GM12878 (cell line): ENCODE results near the gene PDGFA. TPM values are rescaled to one million over a fixed set of nuclear protein-coding genes. Genes with fewer than 3 reads are reported as not detected.

Source experiments
- ATAC-seq: fragments of 200-7000 bp; cut with Tn5 transposase; 3 replicates; pipeline ENCODE4 v1.9.1; 2020; ENCODE audit warnings: mild to moderate bottlenecking, moderate library complexity
- BruUV-seq: library from RNA; stranded (reverse); fragments of 400-500 nt; replicated peaks from 2 replicates; lab custom pipeline; 2021; lab: Mats Ljungman, UMichigan
- CTCF ChIA-PET: fragments of 300-600 bp; sonication (Branson Sonifier 250); formaldehyde crosslinking; extraction: SDS; loops from one replicate; lab custom pipeline; 2021; ENCODE audit warnings: inconsistent platforms; lab: Yijun Ruan, JAX
- POLR2A ChIA-PET: fragments of 350-600 bp; formaldehyde crosslinking; extraction: SDS; loops from one replicate; lab custom pipeline; 2021; ENCODE audit warnings: inconsistent platforms; lab: Charles Lee
- RAD21 ChIA-PET: fragments of 300-600 bp; sonication (Branson Sonifier 250); formaldehyde crosslinking; loops from one replicate; lab custom pipeline; 2023; ENCODE audit warnings: antibody characterized with exemption; ENCODE audit not compliant: unreplicated experiment; lab: Charles Lee
- SMC1A ChIA-PET: fragments of 300-600 bp; sonication (Branson Sonifier 250); formaldehyde crosslinking; loops from one replicate; lab custom pipeline; 2023; ENCODE audit not compliant: unreplicated experiment, uncharacterized antibody; lab: Charles Lee
- DNase-seq: peaks from one replicate; pipeline ENCODE4 v3.0.0-alpha.2; 2011; ENCODE audit warnings: low read depth, low spot score
- FAIRE-seq: peaks from 3 replicates; lab custom pipeline; 2011; peaks lifted over from hg19 to GRCh38; lab: Jason Lieb, UNC
- H2AFZ ChIP-seq: 2 replicates; pipeline ENCODE4 v1.6.0; 2011; ENCODE audit warnings: low read depth, low read length, control low read depth; ENCODE audit not compliant: control insufficient read depth
- H3K27ac ChIP-seq: 2 replicates; pipeline ENCODE4 v1.5.1; 2011; ENCODE audit warnings: control low read depth; ENCODE audit not compliant: control insufficient read depth, insufficient read depth
- H3K27me3 ChIP-seq, 2 experiments: replicated peaks in 1 of 2; 2 replicates each; pipeline versions ENCODE4 v1.6.0 to v1.6.1; 2011; ENCODE audit warnings: low read length in 1 of 2; ENCODE audit not compliant: control insufficient read depth in 2 of 2, insufficient read depth in 2 of 2
- H3K36me3 ChIP-seq, 2 experiments: 2 replicates each; pipeline ENCODE4 v1.5.1; 2011; ENCODE audit warnings: low read length in 1 of 2; ENCODE audit not compliant: control insufficient read depth in 2 of 2, insufficient read depth in 2 of 2
- H3K4me1 ChIP-seq: 2 replicates; pipeline ENCODE4 v1.6.1; 2011; ENCODE audit warnings: mild to moderate bottlenecking, low read length, moderate library complexity, mixed read lengths; ENCODE audit not compliant: control insufficient read depth, insufficient read depth
- H3K4me2 ChIP-seq: 2 replicates; pipeline ENCODE4 v1.6.0; 2011; ENCODE audit warnings: control low read depth; ENCODE audit not compliant: control insufficient read depth, insufficient read depth
- H3K4me3 ChIP-seq: fragments of 200-600 bp; sonication (generic); 2 replicates; pipeline ENCODE4 v1.5.1; 2016
- H3K79me2 ChIP-seq: 2 replicates; pipeline ENCODE4 v1.6.0; 2011; ENCODE audit warnings: low read length; ENCODE audit not compliant: control insufficient read depth, insufficient read depth
- H3K9ac ChIP-seq: 2 replicates; pipeline ENCODE4 v1.8.0; 2011; ENCODE audit warnings: low read length, control low read depth, mixed read lengths; ENCODE audit not compliant: control insufficient read depth, insufficient read depth
- H3K9me3 ChIP-seq: replicated peaks from 3 replicates; pipeline ENCODE4 v1.5.1; 2011; ENCODE audit warnings: mild to moderate bottlenecking, low read length; ENCODE audit not compliant: control insufficient read depth, insufficient read depth
- H4K20me1 ChIP-seq: 2 replicates; pipeline ENCODE4 v1.6.0; 2011; ENCODE audit not compliant: control insufficient read depth, insufficient read depth
- BCL3 ChIP-seq: IDR thresholded peaks from 2 replicates; pipeline ENCODE4 v1.6.1; 2011; ENCODE audit warnings: borderline replicate concordance, low read depth, mild to moderate bottlenecking, moderate library complexity, low read length; ENCODE audit not compliant: insufficient read depth, poor library complexity, severe bottlenecking
- EED ChIP-seq: sonication (generic); IDR thresholded peaks from 2 replicates; pipeline ENCODE4 v1.6.1; 2016; ENCODE audit warnings: antibody characterized with exemption, low read depth
- EZH2 ChIP-seq: IDR thresholded peaks from 2 replicates; pipeline ENCODE4 v1.6.1; 2012; ENCODE audit warnings: low read depth, mild to moderate bottlenecking, control low read depth, inconsistent platforms, low read length, borderline replicate concordance; ENCODE audit not compliant: control insufficient read depth
- GATAD2B ChIP-seq: fragments of 450-650 bp; conservative IDR thresholded peaks from 2 replicates; pipeline ENCODE4 v1.6.1; 2017; ENCODE audit warnings: low read depth, mild to moderate bottlenecking, moderate library complexity
- IRF4 ChIP-seq: IDR thresholded peaks from 2 replicates; pipeline ENCODE4 v1.6.1; 2011; ENCODE audit warnings: low read depth, low read length
- MTA3 ChIP-seq: IDR thresholded peaks from 2 replicates; pipeline ENCODE4 v1.6.1; 2012; ENCODE audit warnings: low read length, inconsistent platforms, borderline replicate concordance
- MXI1 ChIP-seq: fragments of 150-350 bp; IDR thresholded peaks from 2 replicates; pipeline ENCODE4 v1.6.1; 2011; ENCODE audit warnings: low read depth, mild to moderate bottlenecking, inconsistent platforms, low read length, improper control_type of control experiment
- NFYA ChIP-seq: IDR thresholded peaks from 2 replicates; pipeline ENCODE4 v1.6.1; 2011; ENCODE audit warnings: low read depth, mild to moderate bottlenecking, low read length, improper control_type of control experiment, borderline replicate concordance
- RUNX3 ChIP-seq: IDR thresholded peaks from 2 replicates; pipeline ENCODE4 v1.6.1; 2012; ENCODE audit warnings: low read length, inconsistent platforms
- SIX5 ChIP-seq: IDR thresholded peaks from 2 replicates; pipeline ENCODE4 v1.6.1; 2011; ENCODE audit warnings: mild to moderate bottlenecking, low read depth, low read length, moderate library complexity; ENCODE audit not compliant: severe bottlenecking
- SRF ChIP-seq, 2 experiments: IDR thresholded peaks; 2 replicates each; pipeline ENCODE4 v1.6.1; 2011; ENCODE audit warnings: low read depth in 2 of 2, low read length in 2 of 2, mild to moderate bottlenecking in 1 of 2, moderate library complexity in 1 of 2
- TAF1 ChIP-seq: IDR thresholded peaks from 2 replicates; pipeline ENCODE4 v1.6.1; 2011; ENCODE audit warnings: mild to moderate bottlenecking, low read depth, low read length, borderline replicate concordance
- ZBTB11 ChIP-seq: fragments of 450-650 bp; formaldehyde crosslinking; IDR thresholded peaks from 2 replicates; pipeline ENCODE4 v1.5.0; 2022; ENCODE audit warnings: mild to moderate bottlenecking, missing genetic modification characterization
- WGBS: methylation state at CpG from one replicate; pipeline ENCODE4 v1.1.6; 2016; ENCODE audit warnings: low lambda C conversion rate; ENCODE audit not compliant: insufficient replicate concordance, insufficient coverage; ENCODE audit errors: missing lambda C conversion rate; 5-methylcytosine and 5-hydroxymethylcytosine counted together
- in situ Hi-C: fragments of 300-500 bp; cut with MboI; formaldehyde crosslinking; loops from 9 replicates; pipeline ENCODE4 v1.14.3; 2018; ENCODE audit warnings: mixed read lengths
- intact Hi-C: fragments of 100-400 bp; cut with micrococcal nuclease; formaldehyde crosslinking; loops from one replicate; pipeline ENCODE4 v1.14.2; 2022; ENCODE audit not compliant: unreplicated experiment
- polyA plus RNA-seq, 11 experiments: library from polyadenylated mRNA; depleted of rRNA in 4 of 11; unstranded in 6 of 11; stranded (reverse) in 5 of 11; fragments of >200 nt; fragmentation: Nextera tagmentation in 4 of 11; fragmentation: Illumina TruSeq in 1 of 11; extraction: Ambion mirVana in 4 of 11; extraction: Trizol in 1 of 11; gene quantifications; 1 replicate in 1 of 11; 2 replicates in 10 of 11; pipeline versions ENCODE4 v1.2.1 to v1.2.3, GENCODE V29; 2011 to 2016; ENCODE audit warnings: inconsistent platforms in 2 of 11, missing spikeins in 2 of 11, low read depth in 1 of 11
- total RNA-seq, 4 experiments: library from RNA; depleted of rRNA in 3 of 4; stranded (reverse); fragments of >200 nt in 3 of 4; fragmentation: Illumina TruSeq in 1 of 4; extraction: Trizol in 1 of 4; gene quantifications; 2 replicates each; pipeline versions ENCODE4 v1.2.1 to v1.2.3, GENCODE V29; 2013 to 2021

The PDGFA gene
- total and polyA plus RNA-seq, 10 of the 15 experiments (the other 5 are each of a cell fraction or from before 2014, with no cell fraction given): 2.5 to 10.0 (median 5.6) TPM

GRCh38 chr7:510131-510481 lies 9.5 kb downstream of the PDGFA start:
- H2AFZ ChIP-seq: no peak overlapping the region
- ChIA-PET CTCF (no interaction called here), SMC1A (no interaction called here), RAD21 (no interaction called here)
- H3K9me3 ChIP-seq: no peaks in the 10 kb centered on the region
- H4K20me1 ChIP-seq: no peaks in the 10 kb centered on the region
- 81% methylated on average over 14 of the region's 17 CpGs for WGBS
- no peaks in the 10 kb centered on the region for H3K4me1 ChIP-seq
- in situ Hi-C loops (no loop called here), intact Hi-C loops (no loop called here)
- FAIRE-seq: no peak
- H3K27ac ChIP-seq: no peak overlapping the region
- no peak overlapping the region for H3K9ac ChIP-seq
- BruUV-seq: no TSS peak
- no peaks in the 10 kb centered on the region; a peak in 2 of 4 replicates for H3K36me3 ChIP-seq
- H3K4me3 ChIP-seq: no peak overlapping the region
- no peak for DNase-seq
- ATAC-seq: no peak
- TF ChIP-seq NFYA (no peak), TAF1 (no peak)
- TF ChIP-seq, all 136 proteins: peak for 0
- H3K79me2 ChIP-seq: no peaks in the 10 kb centered on the region
- no peak overlapping the region for H3K4me2 ChIP-seq
- POLR2A ChIA-PET: no interaction called here
- no peaks in the 10 kb centered on the region for H3K27me3 ChIP-seq

- H3K79me2 ChIP-seq: no peaks in the 10 kb centered on the region
- intact Hi-C loops: no loop called here
- no peak overlapping the region for H2AFZ ChIP-seq
- no TSS peak for BruUV-seq
- no peaks in the 10 kb centered on the region for H4K20me1 ChIP-seq
- H3K27me3 ChIP-seq: no peaks in the 10 kb centered on the region
- WGBS: 83% methylated on average over 20 of the region's 20 CpGs
- no peaks in the 10 kb centered on the region for H3K9me3 ChIP-seq
- in situ Hi-C loops: no loop called here
- ATAC-seq (no peak), FAIRE-seq (no peak), DNase-seq (no peak)
- TF ChIP-seq SIX5 (no peak), ZBTB11 (no peak), MTA3 (no peak), SRF (IDR thresholded peaks at IDR 0.05; ENCODE audit: low read depth in 2 of 2, low read length in 2 of 2) (no peak), BCL3 (no peak), EED (no peak), EZH2 (no peak), IRF4 (no peak), GATAD2B (no peak), MXI1 (no peak), RUNX3 (no peak)
- ChIA-PET POLR2A (no interaction called here), RAD21 (no interaction called here), SMC1A (no interaction called here), CTCF (no interaction called here)
- no peak overlapping the region for H3K4me3 ChIP-seq
- no peak overlapping the region for H3K4me2 ChIP-seq
- H3K36me3 ChIP-seq: no peaks in the 10 kb centered on the region; a peak in 2 of 4 replicates
- no peak overlapping the region for H3K27ac ChIP-seq
- no peak overlapping the region for H3K9ac ChIP-seq
- H3K4me1 ChIP-seq: no peaks in the 10 kb centered on the region
These were observed 10.1 kb downstream of the PDGFA start for GRCh38 chr7:509426-510130.
